NCI-H2227 (cell line): ENCODE results near the gene PLPP4.
"Not testable (repeated sequence)": the region's sequence is repeated elsewhere in the genome, so short reads cannot be mapped to it uniquely, and the experiment has no call there.

Source experiments
- DNase-seq: peaks from one replicate; lab custom pipeline; 2025; ENCODE audit not compliant: unreplicated experiment; lab: John Stamatoyannopoulos, UW

The PLPP4 gene

DNA sequence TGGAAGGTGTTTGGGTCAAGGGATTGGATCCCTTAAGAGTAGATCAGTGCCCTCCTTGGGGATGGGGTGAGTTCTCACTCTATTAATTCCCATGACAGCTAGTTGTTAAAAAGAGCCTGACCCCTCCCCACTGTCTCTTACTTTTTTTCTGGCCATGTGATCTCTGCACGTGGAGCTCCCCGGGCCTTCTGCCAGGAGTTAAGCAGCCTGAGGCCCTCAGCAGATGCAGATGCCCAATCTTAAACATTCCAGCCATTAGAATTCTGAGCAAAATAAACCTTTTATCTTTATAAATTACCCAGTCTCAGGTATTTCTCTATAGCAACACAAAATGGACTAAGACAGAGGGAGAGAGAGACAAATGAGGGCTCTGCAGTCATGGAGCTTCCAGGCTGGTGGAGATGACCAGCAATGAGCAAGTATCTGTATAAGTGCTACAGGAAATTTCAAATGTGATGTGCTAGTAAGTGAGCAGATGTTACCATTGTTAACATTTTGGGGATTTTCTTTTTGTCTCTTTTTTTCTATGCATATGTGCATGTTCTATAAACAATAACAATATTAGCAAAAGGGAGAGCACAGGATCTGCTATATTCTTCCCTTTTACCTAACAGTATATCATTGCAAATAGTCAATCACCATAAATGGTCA lies 26.7 kb downstream of the PLPP4 start:
- DNase-seq, result no peak

DNA sequence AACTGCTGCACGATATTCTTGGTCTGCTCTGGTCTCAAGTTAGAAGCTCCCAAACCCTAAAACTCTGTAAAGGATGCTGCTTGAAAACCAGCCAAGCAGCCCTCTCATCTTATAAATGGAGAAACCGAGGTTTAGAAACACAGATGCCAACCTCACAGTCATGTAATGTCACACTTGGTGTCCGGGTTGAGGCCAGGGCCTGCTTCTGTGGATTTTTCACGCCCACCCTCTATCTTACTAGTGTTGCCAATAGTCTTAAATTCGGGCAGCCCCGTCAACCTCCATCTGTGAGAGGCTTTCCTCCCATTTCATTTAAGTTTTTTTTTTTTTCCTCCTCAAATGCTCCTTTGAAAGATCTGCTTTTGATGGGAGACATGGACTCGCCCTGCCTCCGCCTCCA lies 28.9 kb downstream of the PLPP4 start:
- no peak for DNase-seq

DNA sequence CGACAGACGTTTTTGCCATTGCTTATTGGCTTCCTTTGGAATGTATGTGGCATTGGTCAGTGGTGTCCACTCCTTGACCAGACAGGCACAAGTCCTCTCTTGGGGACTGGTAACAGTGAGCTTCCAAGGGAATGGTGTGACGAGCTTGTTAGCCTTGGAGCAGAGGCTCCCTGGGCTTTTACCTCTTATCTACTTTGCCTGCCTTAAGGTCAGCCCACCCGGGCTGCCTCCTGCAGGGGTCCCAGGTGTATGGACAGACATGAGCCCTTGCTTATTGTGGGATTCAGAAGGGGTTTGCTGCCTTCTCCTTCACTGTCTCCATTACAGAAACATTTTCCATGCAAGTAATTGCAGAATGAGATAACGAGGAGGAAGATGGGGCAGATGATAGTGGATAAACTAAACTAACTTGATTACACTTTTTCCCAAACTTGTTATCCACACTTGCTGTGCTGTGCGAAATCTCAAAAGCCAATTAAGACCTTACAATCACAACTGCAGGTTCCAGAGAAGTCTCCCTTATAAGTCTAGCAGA lies 29.7 kb downstream of the PLPP4 start:
- no peak for DNase-seq

DNA sequence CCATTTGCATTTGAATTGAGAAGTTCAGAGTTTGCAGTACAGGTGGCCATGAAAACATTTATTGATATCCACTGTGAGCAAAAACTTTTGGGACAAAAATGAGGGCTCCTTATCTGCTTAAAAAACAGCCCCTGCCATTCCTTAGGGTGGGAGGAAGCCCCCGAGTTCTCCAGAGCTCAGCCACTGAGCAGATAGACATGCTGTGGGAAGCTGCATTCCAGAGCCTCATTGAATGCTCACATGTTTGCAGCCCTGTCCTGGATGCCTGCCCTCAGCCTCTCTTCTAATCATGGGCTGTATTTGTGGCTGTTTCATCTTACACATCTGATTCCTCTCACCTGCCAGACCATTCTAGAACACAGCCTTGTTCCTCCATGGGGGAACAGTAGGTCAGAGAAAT lies 33.3 kb downstream of the PLPP4 start:
- DNase-seq, result no peak

DNA sequence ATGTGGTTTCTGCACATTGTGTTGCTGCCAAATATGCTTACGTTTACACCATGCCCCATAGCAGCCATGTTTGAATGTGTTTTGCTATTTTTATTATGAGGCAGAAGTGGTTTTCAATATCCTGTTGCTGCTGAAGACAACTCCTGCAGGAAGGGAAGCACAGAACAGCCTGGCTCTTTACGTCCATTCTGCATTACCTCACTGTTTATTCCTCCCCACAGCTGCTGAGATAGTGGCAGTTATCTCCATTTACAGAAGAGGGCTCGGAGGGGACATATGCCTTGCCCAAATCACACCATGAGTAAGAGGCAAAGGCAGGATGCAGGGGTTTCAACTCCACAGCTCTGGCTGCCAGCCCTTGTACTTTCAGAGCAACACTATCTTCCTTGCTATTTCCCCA lies 35.3 kb downstream of the PLPP4 start:
- no peak for DNase-seq

DNA sequence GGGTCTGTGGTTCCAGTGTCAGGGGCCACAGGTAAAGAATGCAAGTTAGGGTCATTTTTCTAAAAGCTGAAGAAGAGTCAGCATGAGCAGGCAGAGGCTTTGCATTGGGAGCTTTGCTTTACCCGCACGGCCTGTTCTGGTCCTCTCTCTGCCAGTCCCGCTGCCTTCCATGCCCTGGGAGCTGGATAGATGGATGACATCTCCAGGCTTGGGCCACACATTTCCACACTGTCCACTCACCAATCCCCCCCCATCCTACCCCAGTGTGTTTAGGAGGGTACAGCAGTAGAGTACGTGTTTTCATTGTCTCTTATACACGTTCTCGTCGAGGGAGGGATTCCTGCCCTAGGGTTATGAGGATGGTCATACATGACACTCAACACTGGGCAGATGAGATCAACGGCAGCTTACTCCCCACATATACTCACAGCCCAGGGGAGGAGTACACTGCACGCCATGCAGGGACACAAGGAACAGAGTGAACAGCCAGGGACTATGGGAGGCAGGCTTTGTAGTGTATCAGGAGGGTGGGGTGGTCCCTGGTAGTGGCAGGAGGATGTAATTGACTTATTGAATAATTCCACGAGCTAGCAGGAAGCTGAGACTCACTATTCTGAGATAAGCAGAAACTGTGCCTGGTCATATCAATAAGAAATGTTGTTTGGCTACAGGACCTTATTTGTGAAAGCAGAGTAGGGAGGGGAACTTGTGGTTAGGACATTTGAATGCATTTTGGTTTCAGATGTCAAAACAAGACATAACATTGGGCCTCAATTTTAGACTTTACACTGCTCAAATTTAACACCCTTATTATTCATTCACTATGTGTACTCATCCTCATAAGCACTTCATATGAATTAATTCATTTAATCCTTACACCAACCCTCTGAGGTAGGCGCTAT lies 36.6 kb downstream of the PLPP4 start:
- DNase-seq, result no peak

DNA sequence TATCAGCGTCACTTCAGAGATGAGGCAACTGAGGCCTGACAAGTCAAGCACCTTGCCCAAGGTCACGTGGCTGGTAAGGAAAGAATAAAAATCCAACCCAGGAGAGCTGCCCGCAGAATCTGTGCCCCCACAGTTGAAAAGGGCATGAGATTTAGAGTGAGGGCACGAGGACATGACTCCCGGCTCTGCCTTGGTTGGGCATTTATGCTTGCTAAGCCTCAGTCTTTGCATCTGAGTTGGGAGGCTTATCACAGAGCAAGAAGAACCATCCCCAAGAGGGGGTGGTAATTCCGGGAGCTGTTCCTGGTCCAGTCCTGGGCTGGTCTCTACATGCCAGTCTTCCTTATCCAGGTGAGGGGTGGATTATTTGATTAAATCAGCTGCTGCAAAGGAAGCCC lies 37.3 kb downstream of the PLPP4 start:
- DNase-seq, result no peak

DNA sequence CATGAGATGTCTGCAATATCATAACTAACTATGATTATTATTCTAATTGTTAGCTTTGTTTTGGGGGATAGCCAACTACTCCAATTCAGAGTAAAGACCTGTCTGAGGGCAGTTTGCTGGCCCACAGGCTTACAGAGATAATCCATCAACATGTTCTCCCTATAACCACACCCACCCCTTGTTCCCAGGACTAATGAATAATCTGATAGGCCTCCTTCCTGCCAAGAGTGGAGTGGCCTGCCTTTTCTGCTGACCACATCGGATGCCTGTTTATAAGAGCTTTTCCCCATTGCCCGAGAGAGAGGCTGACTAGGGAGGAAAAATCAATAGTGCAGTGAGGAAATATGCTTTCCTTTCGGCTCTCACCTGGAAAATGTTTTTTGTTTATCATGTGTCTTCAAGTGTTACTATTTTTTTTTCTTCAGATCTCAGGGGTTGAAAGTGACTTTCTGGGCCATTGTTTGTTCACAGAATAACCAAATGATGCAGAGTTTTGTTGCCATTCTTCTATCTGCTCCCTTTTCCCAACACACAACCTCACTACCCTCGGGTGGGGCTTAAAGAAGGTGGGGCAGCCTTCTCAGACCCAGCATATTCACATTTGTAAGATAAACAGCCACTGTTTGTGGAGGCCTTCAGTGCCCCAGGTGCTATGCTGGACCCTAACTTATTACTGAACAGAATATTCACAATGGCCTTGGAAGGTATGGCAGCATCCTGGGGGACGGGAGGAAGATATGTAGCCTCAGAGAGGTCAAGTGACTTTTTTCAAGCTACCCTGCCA lies 38.4 kb downstream of the PLPP4 start:
- DNase-seq, result peak; percentile 19

DNA sequence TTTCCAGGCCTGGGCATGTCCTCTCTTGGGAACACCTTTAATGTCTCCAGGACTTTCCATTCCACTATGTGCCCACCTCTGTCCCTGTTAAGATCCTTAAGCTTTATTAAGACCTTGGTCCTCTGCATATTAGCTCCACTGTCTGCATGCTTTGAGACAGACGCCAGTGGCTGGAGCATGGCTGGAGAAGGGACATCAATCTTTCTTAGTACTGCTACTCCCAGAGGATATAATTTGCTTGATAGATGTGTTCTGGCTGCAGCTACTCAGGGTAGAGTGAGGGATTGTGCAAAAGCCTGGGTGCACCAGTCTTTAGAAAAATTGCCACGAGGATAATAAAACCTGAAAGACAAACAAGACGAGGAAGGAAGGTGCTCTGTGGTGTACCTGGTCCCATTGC lies 42.9 kb downstream of the PLPP4 start:
- DNase-seq, result no peak

DNA sequence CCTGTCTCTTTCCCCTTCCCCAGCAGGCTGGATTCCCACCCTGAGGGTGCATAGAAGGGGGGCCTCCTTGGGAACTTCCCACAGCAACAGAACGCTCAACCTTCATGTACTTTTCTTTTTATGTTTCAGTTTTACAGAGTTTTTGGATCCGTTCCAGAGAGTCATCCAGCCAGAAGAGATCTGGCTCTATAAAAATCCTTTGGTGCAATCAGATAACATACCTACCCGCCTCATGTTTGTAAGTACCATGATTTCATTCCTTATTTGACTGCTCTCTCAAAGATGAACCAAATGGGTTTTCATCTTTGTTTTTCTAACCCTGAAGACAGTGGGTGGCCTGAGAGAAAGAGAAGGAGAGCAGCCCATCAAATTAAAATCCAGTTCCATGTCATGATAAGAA lies 46.7 kb downstream of the PLPP4 start:
- DNase-seq, result no peak

DNA sequence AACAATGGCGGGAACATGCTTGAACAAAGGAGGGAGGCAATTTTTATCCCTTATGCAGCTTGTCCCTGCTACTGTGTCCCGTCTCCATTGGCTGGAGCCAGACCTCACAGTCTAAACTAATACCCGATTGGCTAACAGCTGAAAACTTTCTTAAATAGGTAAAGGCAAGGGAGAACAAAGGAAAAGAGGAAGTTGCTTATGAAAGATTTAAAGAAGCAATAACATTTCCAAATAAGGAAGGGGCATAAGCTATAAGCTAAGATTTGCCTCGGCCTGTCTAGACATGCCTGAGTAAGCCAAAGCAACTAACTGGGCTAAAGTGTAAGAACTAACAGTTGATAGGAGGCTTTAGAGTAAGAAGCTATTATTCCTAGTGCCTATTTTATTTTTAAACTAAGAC lies 47.2 kb downstream of the PLPP4 start:
- DNase-seq, result not testable (repeated sequence)

DNA sequence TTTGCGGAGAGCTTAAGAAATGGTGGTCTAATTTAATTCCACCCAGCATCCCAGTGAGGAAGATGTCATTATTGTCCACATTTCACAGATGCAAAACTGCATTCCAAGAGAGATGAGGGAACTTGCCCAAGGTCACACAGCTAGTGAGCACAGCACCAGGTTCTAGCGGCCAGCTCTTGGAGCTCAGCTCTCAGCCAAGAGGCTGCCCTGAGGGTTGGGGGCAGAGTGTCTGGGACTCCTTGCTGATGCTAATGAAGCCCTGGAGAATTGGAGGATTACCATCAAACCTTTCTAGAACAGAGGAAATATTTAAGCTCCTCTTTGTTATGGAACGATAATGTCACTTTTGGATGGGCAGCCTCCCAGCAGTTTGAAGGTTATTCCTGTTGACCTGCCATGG lies 48.0 kb downstream of the PLPP4 start:
- no peak for DNase-seq

DNA sequence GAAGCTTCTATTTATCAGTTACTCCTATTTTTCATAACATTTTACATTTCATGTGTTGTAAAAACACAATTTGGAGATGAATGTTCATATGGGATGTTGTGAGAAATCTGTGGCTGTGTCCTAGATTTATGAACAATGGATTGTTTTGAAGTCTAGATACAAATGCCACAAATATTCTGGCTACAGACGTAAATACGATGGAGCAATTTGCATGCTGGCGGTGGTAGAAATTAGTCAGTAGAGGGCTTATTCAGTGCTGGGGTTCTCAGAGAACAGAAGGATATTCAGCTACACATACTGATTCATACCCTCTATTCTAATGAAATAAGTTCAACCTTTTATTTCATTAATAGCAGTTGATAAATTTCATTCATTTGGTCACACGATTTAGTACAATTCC lies 48.8 kb downstream of the PLPP4 start:
- DNase-seq, result no peak

DNA sequence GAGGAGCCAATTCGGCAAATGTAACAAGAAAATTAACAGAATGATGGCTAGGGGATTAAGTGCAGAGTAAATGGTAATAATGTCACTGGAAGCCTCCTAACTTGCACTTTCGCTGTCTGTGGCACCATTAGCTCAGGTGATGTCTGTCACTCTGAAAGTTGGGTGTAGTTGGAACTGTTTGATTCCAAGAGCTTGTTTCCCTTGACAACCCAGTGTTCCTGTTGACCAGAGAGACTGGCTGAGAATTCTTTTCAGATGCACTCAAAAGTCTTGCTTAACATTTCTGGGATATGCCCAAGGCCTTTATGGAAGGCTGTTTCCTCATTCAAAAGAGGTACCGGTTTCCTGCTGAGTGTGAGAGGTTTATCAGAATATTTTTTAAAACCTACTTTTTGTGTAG lies 49.6 kb downstream of the PLPP4 start:
- DNase-seq, result no peak

DNA sequence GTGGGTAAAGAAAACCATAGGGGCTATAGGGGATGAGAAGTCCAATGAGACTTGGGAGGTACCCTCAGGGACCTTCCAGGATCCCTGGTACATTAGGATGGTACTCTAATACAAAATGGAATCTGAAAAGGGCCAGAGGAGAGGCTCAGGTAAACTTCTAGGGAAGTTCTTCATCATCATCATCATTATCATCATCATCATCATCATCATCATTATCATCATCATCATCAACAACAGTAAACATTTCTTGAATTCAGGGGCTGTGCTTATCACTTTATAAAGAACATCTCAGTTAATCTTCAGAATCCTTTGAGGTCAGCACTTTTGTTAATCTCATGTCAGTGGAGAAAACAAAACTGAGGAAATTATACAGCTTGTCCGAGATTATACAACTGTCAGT lies 50.1 kb downstream of the PLPP4 start:
- no peak for DNase-seq

DNA sequence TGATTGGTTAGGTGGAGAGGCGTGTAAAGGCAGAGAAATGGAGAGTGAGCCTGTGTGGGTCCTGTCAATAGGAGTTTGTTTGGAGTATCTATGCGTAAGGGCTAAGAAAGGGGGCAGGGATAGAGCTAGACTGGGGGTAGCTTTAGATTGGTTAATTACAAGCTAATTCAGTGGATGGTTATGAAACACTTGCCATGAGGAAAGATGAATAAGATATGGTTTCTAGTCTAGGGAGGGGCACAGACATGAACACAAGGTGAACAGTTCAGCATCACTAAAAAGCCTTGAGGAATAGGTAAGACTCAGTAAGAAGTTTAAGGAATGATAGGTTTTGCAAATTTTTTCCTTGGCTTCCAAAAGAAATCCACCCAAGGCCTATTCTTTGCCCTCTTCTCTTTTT lies 50.6 kb downstream of the PLPP4 start:
- DNase-seq, result no peak

DNA sequence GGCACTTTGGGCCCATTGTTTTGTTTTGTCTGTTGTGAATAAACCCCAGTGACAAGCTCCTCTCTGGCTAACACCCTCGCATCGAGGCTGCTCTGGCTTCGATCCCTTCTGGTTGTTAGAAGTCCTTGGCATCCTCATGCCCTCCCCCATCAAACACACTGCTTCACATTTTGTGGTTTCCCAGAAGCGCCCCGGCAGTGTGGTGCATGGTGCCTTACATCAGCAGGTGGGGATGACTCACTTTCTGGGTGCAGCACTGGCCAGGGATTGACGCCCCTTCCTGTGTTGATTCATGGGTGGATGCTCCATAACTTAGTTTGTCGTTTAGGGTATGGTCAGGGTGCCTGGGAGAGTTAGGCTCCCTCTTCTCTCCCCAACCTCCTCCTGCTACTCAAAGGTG lies 51.4 kb downstream of the PLPP4 start:
- DNase-seq, result no peak

DNA sequence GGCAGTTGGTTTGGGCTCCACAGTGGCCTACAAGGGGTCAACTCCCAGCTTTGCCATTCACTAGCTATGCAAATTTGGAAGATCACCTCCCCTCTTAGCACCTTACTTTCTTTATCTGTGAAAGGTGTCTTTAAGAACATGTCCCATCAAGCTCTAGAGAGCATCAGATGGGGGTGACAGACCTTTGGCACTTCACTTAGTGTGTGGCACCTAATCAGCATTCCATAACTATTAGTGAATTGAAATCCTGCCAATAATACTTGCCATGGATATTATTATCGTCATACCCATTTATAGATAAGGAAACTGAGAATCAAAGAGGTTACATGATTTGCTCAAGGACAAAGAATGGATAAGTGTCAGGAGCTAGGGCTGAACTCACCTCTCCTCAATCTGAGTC lies 51.9 kb downstream of the PLPP4 start:
- DNase-seq, result no peak

DNA sequence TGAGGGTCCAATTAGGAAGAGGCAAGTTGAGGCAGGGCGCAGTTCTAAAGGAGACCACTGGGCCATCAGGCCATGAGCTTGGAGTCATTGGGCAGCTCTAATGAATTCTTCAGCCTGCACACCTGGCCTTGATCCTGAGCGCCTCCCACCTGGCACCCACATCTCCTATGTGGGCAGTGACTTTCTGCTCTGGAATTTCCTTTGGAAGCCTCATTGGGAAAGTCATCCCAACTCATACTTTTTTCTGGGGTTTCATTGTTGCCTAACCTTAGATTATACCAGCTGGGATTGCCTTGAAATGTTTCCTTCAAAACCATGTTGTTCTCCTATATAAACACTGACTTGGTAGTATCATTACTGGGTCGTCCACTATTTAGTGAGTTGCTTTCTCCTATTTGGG lies 54.1 kb downstream of the PLPP4 start:
- DNase-seq, result no peak

DNA sequence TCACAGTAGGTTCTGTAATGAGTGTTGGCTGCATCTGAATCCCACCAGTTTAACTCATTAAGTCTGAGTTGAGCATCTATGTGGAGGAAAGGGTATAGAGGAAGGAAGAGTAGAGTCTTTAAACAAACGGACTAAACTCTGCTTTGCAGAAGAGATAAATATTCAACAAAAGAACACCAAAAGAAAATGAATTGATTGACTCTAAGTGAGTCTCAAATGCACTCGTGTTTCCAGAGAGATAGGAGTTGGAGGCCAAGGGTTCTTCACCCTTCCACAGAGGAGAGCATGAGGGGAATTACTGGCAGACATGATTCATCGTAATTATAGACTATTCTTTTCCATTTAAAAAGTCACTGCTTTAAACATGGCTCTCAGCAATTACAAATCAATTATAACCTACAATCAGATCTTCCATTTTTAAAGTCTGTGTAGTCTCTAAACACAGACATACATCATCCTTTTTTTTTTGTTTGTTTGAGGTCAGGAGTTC lies 56.3 kb downstream of the PLPP4 start:
- peak; percentile 17 for DNase-seq

DNA sequence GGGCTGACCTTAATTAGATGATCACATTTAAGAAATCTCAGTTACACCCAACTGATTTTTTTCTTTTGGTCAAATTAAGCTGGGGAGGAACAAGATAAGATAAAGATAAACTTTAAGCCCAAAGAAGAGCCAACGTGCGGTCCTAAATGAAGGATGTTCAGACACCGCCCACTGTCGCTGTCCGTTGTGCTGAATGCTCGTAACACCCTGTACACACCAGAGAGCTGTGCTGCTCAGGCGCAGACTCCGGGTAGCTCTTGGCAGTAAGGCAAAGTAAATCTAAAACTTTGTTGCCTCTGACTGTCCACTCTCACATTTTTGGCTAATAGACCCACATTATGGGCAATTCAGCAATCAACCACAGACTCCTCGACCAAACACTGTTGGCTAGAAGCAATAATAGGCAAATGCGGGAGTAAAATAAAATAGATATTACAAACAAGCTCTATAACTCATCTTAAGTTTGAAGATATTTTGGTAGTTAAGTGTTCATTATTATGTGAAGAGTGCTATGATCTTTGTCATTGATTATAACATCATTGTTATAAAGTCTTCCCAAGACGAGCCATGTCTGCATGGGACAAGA lies 57.1 kb downstream of the PLPP4 start:
- peak; percentile 22 for DNase-seq
